GM12878 (cell line): Measurements from ENCODE around the gene CXCL12.

Source experiments
- ETV6 ChIP-seq, 2 experiments: fragments of 450-650 bp in 1 of 2; IDR thresholded peaks in 1 of 2; conservative IDR thresholded peaks in 1 of 2; 2 replicates each; pipeline ENCODE4 v1.6.1; 2014; ENCODE audit warnings: antibody characterized with exemption in 1 of 2, borderline replicate concordance in 1 of 2, low read depth in 1 of 2, mild to moderate bottlenecking in 1 of 2, moderate library complexity in 1 of 2
- FOS ChIP-seq: IDR thresholded peaks from 3 replicates; pipeline ENCODE4 v1.6.1; 2011; ENCODE audit warnings: borderline replicate concordance; ENCODE audit not compliant: insufficient read length; ENCODE audit errors: extremely low read depth
- SRF ChIP-seq, 2 experiments: IDR thresholded peaks; 2 replicates each; pipeline ENCODE4 v1.6.1; 2011; ENCODE audit warnings: low read depth in 2 of 2, low read length in 2 of 2, mild to moderate bottlenecking in 1 of 2, moderate library complexity in 1 of 2
- ZNF274 ChIP-seq: IDR thresholded peaks from one replicate; pipeline ENCODE4 v1.8.0; 2011; ENCODE audit not compliant: insufficient read length, insufficient read depth
- TF ChIP-seq, protein P1 (sequence below), 3 experiments: IDR thresholded peaks in 2 of 3; conservative IDR thresholded peaks in 1 of 3; 2 replicates each; pipeline ENCODE4 v1.5.1; 2011; ENCODE audit warnings: low read depth in 3 of 3, low read length in 3 of 3, mild to moderate bottlenecking in 3 of 3, control low read depth in 2 of 3, moderate library complexity in 2 of 3, inconsistent platforms in 1 of 3, mixed read lengths in 1 of 3; ENCODE audit not compliant: control insufficient read depth in 2 of 3, insufficient read depth in 1 of 3; ENCODE audit errors: extremely low read depth in 1 of 3
- TF ChIP-seq, protein P2 (sequence below): fragments of 450-650 bp; conservative IDR thresholded peaks from 2 replicates; pipeline ENCODE4 v1.6.1; 2017; ENCODE audit warnings: mild to moderate bottlenecking, moderate library complexity
- TF ChIP-seq, protein P3 (sequence below): IDR thresholded peaks from 2 replicates; pipeline ENCODE4 v1.6.1; 2011; ENCODE audit warnings: borderline replicate concordance, low read depth, mild to moderate bottlenecking, moderate library complexity, mixed read lengths, low read length; ENCODE audit not compliant: insufficient read depth; ENCODE audit errors: extremely low read length

DNA sequence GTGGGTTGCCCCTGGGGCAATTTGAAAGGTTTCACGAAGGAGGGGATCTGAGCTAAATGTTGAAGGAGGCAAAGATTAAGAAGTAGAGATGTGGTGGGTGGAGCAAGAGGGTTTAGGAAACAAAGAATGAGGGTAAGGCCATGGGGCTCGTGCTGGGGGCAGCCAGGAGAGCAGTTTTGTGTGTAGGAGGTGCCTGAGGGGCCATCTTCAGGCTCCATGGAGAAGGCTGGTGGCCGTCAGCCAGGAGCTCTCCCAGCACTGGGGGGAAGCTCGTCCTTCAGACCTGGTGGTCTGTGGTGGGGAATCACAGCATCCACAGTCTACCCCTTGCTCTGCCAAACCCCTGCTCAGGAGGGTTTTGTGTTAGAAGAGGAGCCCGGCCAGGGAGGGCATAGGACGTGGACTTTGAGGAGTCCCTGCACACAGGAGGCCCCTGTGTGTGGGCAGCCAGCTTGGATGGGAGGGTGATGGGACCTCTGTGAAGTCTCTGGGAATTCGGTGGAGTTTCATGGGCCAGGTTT is 11.8 kb upstream of the CXCL12 start:
- TF ChIP-seq, protein P1, sequence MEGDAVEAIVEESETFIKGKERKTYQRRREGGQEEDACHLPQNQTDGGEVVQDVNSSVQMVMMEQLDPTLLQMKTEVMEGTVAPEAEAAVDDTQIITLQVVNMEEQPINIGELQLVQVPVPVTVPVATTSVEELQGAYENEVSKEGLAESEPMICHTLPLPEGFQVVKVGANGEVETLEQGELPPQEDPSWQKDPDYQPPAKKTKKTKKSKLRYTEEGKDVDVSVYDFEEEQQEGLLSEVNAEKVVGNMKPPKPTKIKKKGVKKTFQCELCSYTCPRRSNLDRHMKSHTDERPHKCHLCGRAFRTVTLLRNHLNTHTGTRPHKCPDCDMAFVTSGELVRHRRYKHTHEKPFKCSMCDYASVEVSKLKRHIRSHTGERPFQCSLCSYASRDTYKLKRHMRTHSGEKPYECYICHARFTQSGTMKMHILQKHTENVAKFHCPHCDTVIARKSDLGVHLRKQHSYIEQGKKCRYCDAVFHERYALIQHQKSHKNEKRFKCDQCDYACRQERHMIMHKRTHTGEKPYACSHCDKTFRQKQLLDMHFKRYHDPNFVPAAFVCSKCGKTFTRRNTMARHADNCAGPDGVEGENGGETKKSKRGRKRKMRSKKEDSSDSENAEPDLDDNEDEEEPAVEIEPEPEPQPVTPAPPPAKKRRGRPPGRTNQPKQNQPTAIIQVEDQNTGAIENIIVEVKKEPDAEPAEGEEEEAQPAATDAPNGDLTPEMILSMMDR (IDR thresholded peaks at IDR 0.05 in 2 of 3, conservative IDR thresholded peaks at IDR 0.05 in 1 of 3; ENCODE audit: control insufficient read depth in 2 of 3, extremely low read depth in 1 of 3, insufficient read depth in 1 of 3, low read depth in 3 of 3, low read length in 3 of 3), result no peak
- TF ChIP-seq, protein P2, sequence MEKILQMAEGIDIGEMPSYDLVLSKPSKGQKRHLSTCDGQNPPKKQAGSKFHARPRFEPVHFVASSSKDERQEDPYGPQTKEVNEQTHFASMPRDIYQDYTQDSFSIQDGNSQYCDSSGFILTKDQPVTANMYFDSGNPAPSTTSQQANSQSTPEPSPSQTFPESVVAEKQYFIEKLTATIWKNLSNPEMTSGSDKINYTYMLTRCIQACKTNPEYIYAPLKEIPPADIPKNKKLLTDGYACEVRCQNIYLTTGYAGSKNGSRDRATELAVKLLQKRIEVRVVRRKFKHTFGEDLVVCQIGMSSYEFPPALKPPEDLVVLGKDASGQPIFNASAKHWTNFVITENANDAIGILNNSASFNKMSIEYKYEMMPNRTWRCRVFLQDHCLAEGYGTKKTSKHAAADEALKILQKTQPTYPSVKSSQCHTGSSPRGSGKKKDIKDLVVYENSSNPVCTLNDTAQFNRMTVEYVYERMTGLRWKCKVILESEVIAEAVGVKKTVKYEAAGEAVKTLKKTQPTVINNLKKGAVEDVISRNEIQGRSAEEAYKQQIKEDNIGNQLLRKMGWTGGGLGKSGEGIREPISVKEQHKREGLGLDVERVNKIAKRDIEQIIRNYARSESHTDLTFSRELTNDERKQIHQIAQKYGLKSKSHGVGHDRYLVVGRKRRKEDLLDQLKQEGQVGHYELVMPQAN, result no peak
- TF ChIP-seq, protein P3, sequence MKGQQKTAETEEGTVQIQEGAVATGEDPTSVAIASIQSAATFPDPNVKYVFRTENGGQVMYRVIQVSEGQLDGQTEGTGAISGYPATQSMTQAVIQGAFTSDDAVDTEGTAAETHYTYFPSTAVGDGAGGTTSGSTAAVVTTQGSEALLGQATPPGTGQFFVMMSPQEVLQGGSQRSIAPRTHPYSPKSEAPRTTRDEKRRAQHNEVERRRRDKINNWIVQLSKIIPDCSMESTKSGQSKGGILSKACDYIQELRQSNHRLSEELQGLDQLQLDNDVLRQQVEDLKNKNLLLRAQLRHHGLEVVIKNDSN, result no peak
- TF ChIP-seq ZNF274 (no peak), SRF (IDR thresholded peaks at IDR 0.05; ENCODE audit: low read depth in 2 of 2, low read length in 2 of 2) (no peak), ETV6 (conservative IDR thresholded peaks at IDR 0.05 in 1 of 2, IDR thresholded peaks at IDR 0.05 in 1 of 2; ENCODE audit: borderline replicate concordance in 1 of 2, low read depth in 1 of 2) (no peak), FOS (no peak)
